ENCODE results near the gene BRINP2.

BRINP2 gene

GRCh38 chr1:177162243-177162642 lies 8.5 kb upstream of the BRINP2 start:
- TF ChIP-seq CEBPB (IDR thresholded peaks at IDR 0.05) (no peak), NFIC (IDR thresholded peaks at IDR 0.05) (no peak), EGR1 (IDR thresholded peaks at IDR 0.05) (no peak), EP300 (IDR thresholded peaks at IDR 0.05; ENCODE audit: borderline replicate concordance) (no peak), YY1 (IDR thresholded peaks at IDR 0.05; ENCODE audit: low read depth) (no peak), FOXM1 (IDR thresholded peaks at IDR 0.05; ENCODE audit: borderline replicate concordance, low read depth) (no peak)
- TF ChIP-seq, protein P1, sequence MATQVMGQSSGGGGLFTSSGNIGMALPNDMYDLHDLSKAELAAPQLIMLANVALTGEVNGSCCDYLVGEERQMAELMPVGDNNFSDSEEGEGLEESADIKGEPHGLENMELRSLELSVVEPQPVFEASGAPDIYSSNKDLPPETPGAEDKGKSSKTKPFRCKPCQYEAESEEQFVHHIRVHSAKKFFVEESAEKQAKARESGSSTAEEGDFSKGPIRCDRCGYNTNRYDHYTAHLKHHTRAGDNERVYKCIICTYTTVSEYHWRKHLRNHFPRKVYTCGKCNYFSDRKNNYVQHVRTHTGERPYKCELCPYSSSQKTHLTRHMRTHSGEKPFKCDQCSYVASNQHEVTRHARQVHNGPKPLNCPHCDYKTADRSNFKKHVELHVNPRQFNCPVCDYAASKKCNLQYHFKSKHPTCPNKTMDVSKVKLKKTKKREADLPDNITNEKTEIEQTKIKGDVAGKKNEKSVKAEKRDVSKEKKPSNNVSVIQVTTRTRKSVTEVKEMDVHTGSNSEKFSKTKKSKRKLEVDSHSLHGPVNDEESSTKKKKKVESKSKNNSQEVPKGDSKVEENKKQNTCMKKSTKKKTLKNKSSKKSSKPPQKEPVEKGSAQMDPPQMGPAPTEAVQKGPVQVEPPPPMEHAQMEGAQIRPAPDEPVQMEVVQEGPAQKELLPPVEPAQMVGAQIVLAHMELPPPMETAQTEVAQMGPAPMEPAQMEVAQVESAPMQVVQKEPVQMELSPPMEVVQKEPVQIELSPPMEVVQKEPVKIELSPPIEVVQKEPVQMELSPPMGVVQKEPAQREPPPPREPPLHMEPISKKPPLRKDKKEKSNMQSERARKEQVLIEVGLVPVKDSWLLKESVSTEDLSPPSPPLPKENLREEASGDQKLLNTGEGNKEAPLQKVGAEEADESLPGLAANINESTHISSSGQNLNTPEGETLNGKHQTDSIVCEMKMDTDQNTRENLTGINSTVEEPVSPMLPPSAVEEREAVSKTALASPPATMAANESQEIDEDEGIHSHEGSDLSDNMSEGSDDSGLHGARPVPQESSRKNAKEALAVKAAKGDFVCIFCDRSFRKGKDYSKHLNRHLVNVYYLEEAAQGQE (IDR thresholded peaks at IDR 0.05; ENCODE audit: low read depth), result no peak

DNA sequence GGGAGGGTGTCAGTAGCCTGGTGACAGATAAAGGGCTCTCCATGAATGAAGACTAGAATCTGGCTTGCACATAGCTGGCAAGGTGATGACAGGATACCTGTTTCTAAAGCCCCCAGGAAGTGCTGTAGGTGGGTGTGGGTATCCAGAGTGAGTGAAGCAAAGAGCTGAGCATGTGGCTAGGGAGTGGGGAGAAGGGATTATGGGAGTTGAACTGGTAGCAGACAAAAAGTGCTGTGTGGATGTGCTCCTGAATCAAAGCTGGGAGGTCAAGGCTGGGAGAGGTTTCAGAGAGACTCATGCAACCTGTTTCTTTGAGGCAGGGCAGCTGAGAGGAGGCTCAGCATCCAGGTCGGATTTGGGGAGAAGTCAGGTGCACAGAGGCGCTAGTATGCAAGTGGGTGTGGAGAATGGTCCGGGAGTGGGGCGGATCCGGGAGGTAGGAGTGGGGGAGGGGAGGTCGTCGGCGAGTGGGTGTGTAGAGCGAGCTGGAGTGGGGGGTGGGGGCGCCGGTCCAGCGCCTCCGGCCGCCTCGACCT lies 6.8 kb upstream of the BRINP2 start:
- TF ChIP-seq CREB1 (IDR thresholded peaks at IDR 0.05; ENCODE audit: low read depth) (no peak), RAD21 (IDR thresholded peaks at IDR 0.05; ENCODE audit: low read depth) (no peak), ZBTB7A (IDR thresholded peaks at IDR 0.05; ENCODE audit: low read depth) (no peak), EP300 (IDR thresholded peaks at IDR 0.05; ENCODE audit: borderline replicate concordance) (no peak), CEBPB (IDR thresholded peaks at IDR 0.05) (no peak), YY1 (IDR thresholded peaks at IDR 0.05; ENCODE audit: low read depth) (no peak), NFIC (IDR thresholded peaks at IDR 0.05) (no peak), EGR1 (IDR thresholded peaks at IDR 0.05) (no peak)
- TF ChIP-seq, protein P1 (IDR thresholded peaks at IDR 0.05; ENCODE audit: low read depth), result no peak

- no peak for TF ChIP-seq CREB1 (IDR thresholded peaks at IDR 0.05; ENCODE audit: low read depth)
- no peak for TF ChIP-seq TAF1 (IDR thresholded peaks at IDR 0.05; ENCODE audit: low read depth)
- TF ChIP-seq, protein P1 (IDR thresholded peaks at IDR 0.05; ENCODE audit: low read depth), result no peak
- no peak for TF ChIP-seq CEBPB (IDR thresholded peaks at IDR 0.05)
- no peak for TF ChIP-seq RAD21 (IDR thresholded peaks at IDR 0.05; ENCODE audit: low read depth)
- no peak for TF ChIP-seq NFIC (IDR thresholded peaks at IDR 0.05)
- TF ChIP-seq TCF12 (IDR thresholded peaks at IDR 0.05; ENCODE audit: low read depth), result no peak
- no peak for TF ChIP-seq TEAD4 (IDR thresholded peaks at IDR 0.05)
Measured at GRCh38 chr1:177164380-177165068, 6.2 kb upstream of the BRINP2 start, which contains the start of gene ASTN1. TSS of gene ASTN1 (minus strand) at chr1:177164712. CDS start at chr1:177164676, 36 bp downstream.

- no peak for TF ChIP-seq CREB1 (IDR thresholded peaks at IDR 0.05; ENCODE audit: low read depth)
- no peak for TF ChIP-seq NFIC (IDR thresholded peaks at IDR 0.05)
- no peak for TF ChIP-seq EP300 (IDR thresholded peaks at IDR 0.05; ENCODE audit: borderline replicate concordance)
- TF ChIP-seq CEBPB (IDR thresholded peaks at IDR 0.05), result no peak
- no peak for TF ChIP-seq TAF1 (IDR thresholded peaks at IDR 0.05; ENCODE audit: low read depth)
- TF ChIP-seq RAD21 (IDR thresholded peaks at IDR 0.05; ENCODE audit: low read depth), result no peak
- TF ChIP-seq FOXM1 (IDR thresholded peaks at IDR 0.05; ENCODE audit: borderline replicate concordance, low read depth), result no peak
- no peak for TF ChIP-seq ZBTB7A (IDR thresholded peaks at IDR 0.05; ENCODE audit: low read depth)
- TF ChIP-seq TEAD4 (IDR thresholded peaks at IDR 0.05), result no peak
- no peak for TF ChIP-seq YY1 (IDR thresholded peaks at IDR 0.05; ENCODE audit: low read depth)
- TF ChIP-seq, protein P1 (IDR thresholded peaks at IDR 0.05; ENCODE audit: low read depth), result no peak
- no peak for TF ChIP-seq TCF12 (IDR thresholded peaks at IDR 0.05; ENCODE audit: low read depth)
- TF ChIP-seq MAX (IDR thresholded peaks at IDR 0.05), result no peak
- TF ChIP-seq EGR1 (IDR thresholded peaks at IDR 0.05), result no peak
- no peak for TF ChIP-seq USF1 (IDR thresholded peaks at IDR 0.05)
Measured at GRCh38 chr1:177165069-177165439, 5.7 kb upstream of the BRINP2 start.
